BLaER1 treated with 17β-estradiol and CSF1 and Interleukin-3, amounts not matched to agents 10 nM and 100 nM (cell line): ENCODE measurements around the gene ZC2HC1B.

Source experiments
- H3K27ac ChIP-seq, 11 experiments: shearing (Covaris generic); formaldehyde crosslinking; 2 replicates each; pipeline ENCODE4 v1.8.1; 2022
- H3K27me3 ChIP-seq, 11 experiments: shearing (Covaris generic); formaldehyde crosslinking; 2 replicates each; pipeline ENCODE4 v1.8.1; 2022
- H3K36me3 ChIP-seq, 11 experiments: shearing (Covaris generic); formaldehyde crosslinking; 2 replicates each; pipeline ENCODE4 v1.8.1; 2022
- H3K4me1 ChIP-seq, 10 experiments: shearing (Covaris generic); formaldehyde crosslinking; 2 replicates each; pipeline ENCODE4 v1.8.1; 2022
- H3K4me2 ChIP-seq, 11 experiments: shearing (Covaris generic); formaldehyde crosslinking; 2 replicates each; pipeline ENCODE4 v1.8.1; 2022
- H3K4me3 ChIP-seq, 10 experiments: shearing (Covaris generic); formaldehyde crosslinking; 2 replicates each; pipeline ENCODE4 v1.8.1; 2022
- H3K9ac ChIP-seq, 11 experiments: shearing (Covaris generic); formaldehyde crosslinking; 2 replicates each; pipeline ENCODE4 v1.8.1; 2022
- H3K9me3 ChIP-seq, 11 experiments: shearing (Covaris generic); formaldehyde crosslinking; replicated peaks in 1 of 11; 2 replicates each; pipeline ENCODE4 v1.8.1; 2022
- H4K20me1 ChIP-seq, 11 experiments: shearing (Covaris generic); formaldehyde crosslinking; 2 replicates each; pipeline ENCODE4 v1.8.1; 2022
- Cebpa-rat ChIP-seq, 11 experiments: shearing (Covaris generic); IDR thresholded peaks; 2 replicates each; pipeline ENCODE4 v1.8.1; 2022

Gene ZC2HC1B

GRCh38 chr6:143969077-143969476, 104.8 kb downstream of the ZC2HC1B start:
- Histone ChIP-seq H3K4me3 (no peak overlapping the region), H3K27ac (no peak overlapping the region), H3K27me3 (no peaks in the 10 kb centered on the region), H3K9me3 (no peaks in the 10 kb centered on the region), H4K20me1 (no peaks in the 10 kb centered on the region), H3K9ac (no peak overlapping the region), H3K4me2 (no peak overlapping the region), H3K4me1 (peaks cover 0 to 17% (median 0%) of the 10 kb centered on the region in 10 experiments; a peak in 2 of 20 replicates), H3K36me3 (peaks cover 0 to 8% (median 0%) of the 10 kb centered on the region in 11 experiments; a peak in 1 of 22 replicates)
- TF ChIP-seq Cebpa-rat (IDR thresholded peaks at IDR 0.05): no peak

- Histone ChIP-seq H3K4me1 (peaks cover 0 to 12% (median 0%) of the 10 kb centered on the region in 10 experiments; a peak in 2 of 20 replicates), H3K27me3 (no peaks in the 10 kb centered on the region), H3K36me3 (no peaks in the 10 kb centered on the region), H3K4me2 (no peak overlapping the region), H3K9me3 (no peaks in the 10 kb centered on the region), H3K9ac (no peak overlapping the region), H4K20me1 (no peaks in the 10 kb centered on the region), H3K4me3 (no peak overlapping the region), H3K27ac (no peak overlapping the region)
- TF ChIP-seq Cebpa-rat (IDR thresholded peaks at IDR 0.05): no peak
Observed at GRCh38 chr6:143970456-143971218, 106.4 kb downstream of the ZC2HC1B start.

- Histone ChIP-seq H3K9ac (no peak overlapping the region), H3K4me3 (no peak overlapping the region), H3K27me3 (no peaks in the 10 kb centered on the region), H3K9me3 (no peaks in the 10 kb centered on the region), H3K4me2 (no peak overlapping the region), H3K36me3 (no peaks in the 10 kb centered on the region), H3K27ac (no peak overlapping the region), H3K4me1 (peaks cover 0 to 2% (median 0%) of the 10 kb centered on the region in 10 experiments; a peak in 1 of 20 replicates), H4K20me1 (no peaks in the 10 kb centered on the region)
- TF ChIP-seq Cebpa-rat (IDR thresholded peaks at IDR 0.05): no peak
Observed at GRCh38 chr6:143971482-143972205, 107.4 kb downstream of the ZC2HC1B start.

- Histone ChIP-seq H3K9ac (no peak overlapping the region), H3K4me1 (no peaks in the 10 kb centered on the region), H3K27ac (no peak overlapping the region), H4K20me1 (no peaks in the 10 kb centered on the region), H3K9me3 (no peaks in the 10 kb centered on the region), H3K36me3 (no peaks in the 10 kb centered on the region), H3K27me3 (no peaks in the 10 kb centered on the region), H3K4me3 (no peak overlapping the region), H3K4me2 (no peak overlapping the region)
- no peak for TF ChIP-seq Cebpa-rat (IDR thresholded peaks at IDR 0.05)
Observed at GRCh38 chr6:143973097-143973966, 109.1 kb downstream of the ZC2HC1B start.

- Histone ChIP-seq H3K4me2 (no peak overlapping the region), H3K27ac (no peak overlapping the region), H3K36me3 (no peaks in the 10 kb centered on the region), H3K9ac (no peak overlapping the region), H3K4me3 (no peak overlapping the region), H3K27me3 (no peaks in the 10 kb centered on the region), H4K20me1 (no peaks in the 10 kb centered on the region), H3K4me1 (no peaks in the 10 kb centered on the region), H3K9me3 (no peaks in the 10 kb centered on the region)
- TF ChIP-seq Cebpa-rat (IDR thresholded peaks at IDR 0.05): no peak
Observed at GRCh38 chr6:143974089-143974488, 109.8 kb downstream of the ZC2HC1B start.

- no peak overlapping the region for H3K4me3 ChIP-seq
- no peaks in the 10 kb centered on the region for H3K4me1 ChIP-seq
- H3K36me3 ChIP-seq: no peaks in the 10 kb centered on the region
- TF ChIP-seq Cebpa-rat (IDR thresholded peaks at IDR 0.05): no peak
- H3K9ac ChIP-seq: no peak overlapping the region
- no peak overlapping the region for H3K4me2 ChIP-seq
- H3K27me3 ChIP-seq: no peaks in the 10 kb centered on the region
- H3K9me3 ChIP-seq: 0 out of 22 replicates have a peak, but pooled peaks cover 0 to 4% (median 0%) of the 10 kb centered on the region in 11 experiments
- no peak overlapping the region for H3K27ac ChIP-seq
- no peaks in the 10 kb centered on the region for H4K20me1 ChIP-seq
Observed at GRCh38 chr6:143976806-143977349, 112.6 kb downstream of the ZC2HC1B start.

- H3K27ac ChIP-seq: no peak overlapping the region
- TF ChIP-seq Cebpa-rat (IDR thresholded peaks at IDR 0.05): no peak
- H3K9me3 ChIP-seq: 0 out of 22 replicates have a peak, but pooled peaks cover 0 to 4% (median 0%) of the 10 kb centered on the region in 11 experiments
- H3K4me3 ChIP-seq: no peak overlapping the region
- H4K20me1 ChIP-seq: no peaks in the 10 kb centered on the region
- H3K36me3 ChIP-seq: no peaks in the 10 kb centered on the region
- H3K9ac ChIP-seq: no peak overlapping the region
- no peaks in the 10 kb centered on the region for H3K4me1 ChIP-seq
- H3K4me2 ChIP-seq: no peak overlapping the region
- no peaks in the 10 kb centered on the region for H3K27me3 ChIP-seq
Observed at GRCh38 chr6:143980921-143981320, 116.6 kb downstream of the ZC2HC1B start.

- Histone ChIP-seq H3K9me3 (0 out of 22 replicates have a peak, but pooled peaks cover 0 to 4% (median 0%) of the 10 kb centered on the region in 11 experiments), H3K36me3 (no peaks in the 10 kb centered on the region), H3K4me2 (no peak overlapping the region), H3K27ac (no peak overlapping the region), H3K4me3 (no peak overlapping the region), H3K9ac (no peak overlapping the region), H3K4me1 (no peaks in the 10 kb centered on the region), H4K20me1 (no peaks in the 10 kb centered on the region), H3K27me3 (no peaks in the 10 kb centered on the region)
- no peak for TF ChIP-seq Cebpa-rat (IDR thresholded peaks at IDR 0.05)
Observed at GRCh38 chr6:143982968-143983367, 118.7 kb downstream of the ZC2HC1B start.

GRCh38 chr6:143984666-143985065, 120.4 kb downstream of the ZC2HC1B start:
- no peak overlapping the region for H3K9ac ChIP-seq
- no peaks in the 10 kb centered on the region for H4K20me1 ChIP-seq
- TF ChIP-seq Cebpa-rat (IDR thresholded peaks at IDR 0.05): no peak
- peaks cover 0 to 4% (median 0%) of the 10 kb centered on the region in 11 experiments; a peak in 1 of 22 replicates for H3K9me3 ChIP-seq
- no peaks in the 10 kb centered on the region for H3K27me3 ChIP-seq
- H3K4me3 ChIP-seq: no peak overlapping the region
- H3K27ac ChIP-seq: no peak overlapping the region
- no peaks in the 10 kb centered on the region for H3K4me1 ChIP-seq
- no peaks in the 10 kb centered on the region for H3K36me3 ChIP-seq
- no peak overlapping the region for H3K4me2 ChIP-seq
